Peyer's patch (tissue), 4 donors: Measurements from ENCODE around the gene TTLL8.

Experiments
- POLR2A ChIP-seq, 2 donors: fragments of 450-650 bp; IDR thresholded peaks; one replicate each; pipeline ENCODE4 v1.5.1; 2017; ENCODE audit warnings: antibody characterized with exemption in 2 of 2, mild to moderate bottlenecking in 2 of 2, moderate library complexity in 2 of 2
- TF ChIP-seq, protein P1 (sequence below), 6 experiments: fragments of 450-650 bp in 4 of 6; fragments of 200-600 bp in 2 of 6; sonication (generic) in 1 of 6; IDR thresholded peaks; one replicate each; pipeline ENCODE4 v1.5.1; 2017 to 2019; ENCODE audit warnings: antibody characterized with exemption in 6 of 6, mild to moderate bottlenecking in 3 of 6, moderate library complexity in 1 of 6

DNA sequence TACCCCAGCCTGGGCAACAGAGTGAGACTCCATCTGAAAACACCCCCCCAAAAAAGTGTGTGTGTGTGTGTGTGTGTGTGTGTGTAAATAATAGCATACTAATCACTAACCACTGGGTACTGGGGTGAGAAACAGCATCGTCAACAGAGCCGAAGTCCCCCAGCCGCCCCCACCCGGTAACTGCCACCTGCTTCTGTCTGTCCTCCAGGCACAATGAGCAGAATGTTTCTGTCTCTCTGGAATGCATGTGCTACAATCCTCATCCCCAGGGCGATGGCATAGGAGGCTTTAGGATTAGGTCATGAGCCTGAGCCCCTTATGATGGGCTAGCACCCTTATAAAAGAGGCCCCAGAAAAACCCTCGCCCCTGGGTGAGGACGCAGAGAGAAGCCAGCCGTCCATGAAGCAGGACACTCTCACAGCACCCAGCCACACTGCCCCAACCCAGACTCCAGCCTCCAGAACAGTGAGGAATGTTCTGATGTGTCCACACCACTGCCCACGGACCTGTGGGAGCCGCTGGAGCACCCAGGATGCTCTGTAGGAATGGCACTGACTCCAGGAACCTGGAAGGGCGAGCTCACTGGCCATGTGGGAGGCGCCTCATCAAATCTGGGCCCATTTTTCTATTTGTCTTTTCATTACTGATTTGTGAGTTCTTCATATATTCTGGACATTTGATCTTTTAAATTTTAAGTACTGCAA, 9.9 kb downstream of the TTLL8 start:
- TF ChIP-seq, protein P1, sequence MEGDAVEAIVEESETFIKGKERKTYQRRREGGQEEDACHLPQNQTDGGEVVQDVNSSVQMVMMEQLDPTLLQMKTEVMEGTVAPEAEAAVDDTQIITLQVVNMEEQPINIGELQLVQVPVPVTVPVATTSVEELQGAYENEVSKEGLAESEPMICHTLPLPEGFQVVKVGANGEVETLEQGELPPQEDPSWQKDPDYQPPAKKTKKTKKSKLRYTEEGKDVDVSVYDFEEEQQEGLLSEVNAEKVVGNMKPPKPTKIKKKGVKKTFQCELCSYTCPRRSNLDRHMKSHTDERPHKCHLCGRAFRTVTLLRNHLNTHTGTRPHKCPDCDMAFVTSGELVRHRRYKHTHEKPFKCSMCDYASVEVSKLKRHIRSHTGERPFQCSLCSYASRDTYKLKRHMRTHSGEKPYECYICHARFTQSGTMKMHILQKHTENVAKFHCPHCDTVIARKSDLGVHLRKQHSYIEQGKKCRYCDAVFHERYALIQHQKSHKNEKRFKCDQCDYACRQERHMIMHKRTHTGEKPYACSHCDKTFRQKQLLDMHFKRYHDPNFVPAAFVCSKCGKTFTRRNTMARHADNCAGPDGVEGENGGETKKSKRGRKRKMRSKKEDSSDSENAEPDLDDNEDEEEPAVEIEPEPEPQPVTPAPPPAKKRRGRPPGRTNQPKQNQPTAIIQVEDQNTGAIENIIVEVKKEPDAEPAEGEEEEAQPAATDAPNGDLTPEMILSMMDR (IDR thresholded peaks at IDR 0.05), result no peak
- TF ChIP-seq POLR2A (IDR thresholded peaks at IDR 0.05), result no peak
